ENCODE measurements around the gene TNNC2. TPM values are rescaled to one million over a fixed set of nuclear protein-coding genes. Genes with fewer than 3 reads are reported as not detected.

TNNC2 gene
- polyA plus RNA-seq, 1 experiment: 0.45 TPM

DNA sequence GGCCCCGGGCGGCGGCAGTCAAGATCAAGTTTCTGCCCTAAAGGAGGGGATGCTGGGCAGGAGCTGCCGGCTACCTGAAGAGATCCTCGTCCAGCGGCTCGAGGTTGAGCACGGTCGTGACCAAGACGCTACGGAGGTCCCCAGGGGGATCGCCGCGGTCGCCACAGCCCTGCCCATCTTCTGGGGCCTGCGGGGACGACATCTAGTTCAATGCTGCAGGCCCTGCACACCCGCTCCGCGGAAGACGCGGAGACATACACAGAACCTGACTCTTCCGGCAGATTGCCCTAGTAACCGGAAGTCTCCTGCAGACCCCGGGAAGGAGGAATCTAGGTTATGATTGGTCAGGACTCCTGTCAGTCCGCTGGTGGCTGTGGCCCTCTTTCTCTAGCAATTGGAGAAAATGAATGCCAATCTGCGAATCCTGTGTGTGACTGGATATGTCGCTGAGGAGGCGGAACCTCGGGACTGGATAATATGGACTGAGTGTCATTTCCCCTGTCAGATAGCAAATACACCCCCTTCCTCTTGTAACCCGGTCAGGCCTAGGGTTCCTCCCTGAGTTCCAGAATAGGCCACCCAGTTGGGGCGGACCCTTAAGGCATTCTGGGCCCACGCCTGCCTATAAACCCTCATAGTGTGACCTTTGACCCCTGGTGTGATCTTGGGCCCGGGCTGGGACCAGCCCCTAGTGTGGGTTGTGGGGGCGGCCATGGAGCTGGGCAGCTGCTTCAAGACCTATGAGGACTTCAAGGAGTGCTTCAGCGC, 30.2 kb upstream of the TNNC2 start, which contains the start of the genes ACOT8 and ZSWIM3:
Gene ACOT8, minus strand, starts transcription at position 279 of the 768 bp plus-strand sequence. Its CDS starts 77 bp downstream, at position 202.
Gene ZSWIM3, plus strand, starts transcription at position 501 of the 768 bp plus-strand sequence. Its CDS starts 212 bp downstream, at position 713.
- TF ChIP-seq CTCF (IDR thresholded peaks at IDR 0.05; ENCODE audit: low read depth, low read length): no peak
- peak within 1 kb of the TSS; percentile 39 for H3K27ac ChIP-seq (ENCODE audit: low read depth, low read length)
- no peaks in the 10 kb centered on the region for H3K9me3 ChIP-seq (ENCODE audit: control insufficient read depth, insufficient read depth, low read length)
- POLR2A ChIA-PET: interaction anchor here (0.8 to 1.4 kb wide), 2 partner anchors 16 to 24 kb away, joined by 4 to 6 read pairs; partner anchors contain the start of gene ZSWIM1
- peak; percentile 100 for DNase-seq (ENCODE audit: low read depth, low spot score)
- CTCF ChIA-PET: interaction anchor here (0.8 to 1.1 kb wide), 2 partner anchors 11 to 33 kb away, joined by 3 to 4 read pairs; partner anchors contain the start of gene NEURL2
- H3K4me3 ChIP-seq (ENCODE audit: low read depth, low read length): peak within 1 kb of the TSS; percentile 91
- H3K27me3 ChIP-seq (ENCODE audit: control insufficient read depth, insufficient read depth, low read length): no peaks in the 10 kb centered on the region

GRCh38 chr20:45853484-45853883, 26.4 kb upstream of the TNNC2 start:
- Histone ChIP-seq H3K27me3 (ENCODE audit: control insufficient read depth, insufficient read depth, low read length) (no peaks in the 10 kb centered on the region), H3K27ac (ENCODE audit: low read depth, low read length) (no peak overlapping the region), H3K4me3 (ENCODE audit: low read depth, low read length) (no peak overlapping the region), H3K9me3 (ENCODE audit: control insufficient read depth, insufficient read depth, low read length) (no peaks in the 10 kb centered on the region)
- DNase-seq (ENCODE audit: low read depth, low spot score): no peak
- CTCF ChIA-PET: no interaction called here
- POLR2A ChIA-PET: no interaction called here
- TF ChIP-seq CTCF (IDR thresholded peaks at IDR 0.05; ENCODE audit: low read depth, low read length): no peak

DNA sequence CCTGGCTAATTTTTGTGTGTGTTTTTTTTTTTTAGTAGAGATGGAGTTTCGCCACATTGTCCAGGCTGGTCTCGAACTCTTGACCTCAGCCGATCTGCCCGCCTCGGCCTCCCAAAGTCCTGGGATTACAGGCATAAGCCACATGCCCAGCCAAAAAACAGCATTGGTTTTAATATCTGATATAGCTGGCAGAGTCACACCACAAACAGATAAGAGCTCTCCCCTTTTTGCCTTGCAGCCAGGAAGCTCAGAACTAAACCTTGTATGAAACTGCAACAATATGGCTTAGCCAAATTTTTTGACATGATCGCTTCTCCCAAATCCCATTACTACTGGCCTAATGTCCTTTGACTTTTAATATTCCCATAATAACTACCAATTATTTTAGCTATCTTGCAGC, 25.2 kb upstream of the TNNC2 start:
- no peaks in the 10 kb centered on the region for H3K9me3 ChIP-seq (ENCODE audit: control insufficient read depth, insufficient read depth, low read length)
- no peak overlapping the region for H3K27ac ChIP-seq (ENCODE audit: low read depth, low read length)
- no peak for TF ChIP-seq CTCF (IDR thresholded peaks at IDR 0.05; ENCODE audit: low read depth, low read length)
- no peak overlapping the region for H3K4me3 ChIP-seq (ENCODE audit: low read depth, low read length)
- POLR2A ChIA-PET: interaction anchor here (0.5 kb wide), 1 partner anchor 9 kb away, joined by 3 read pairs; no protein-coding TSS in a partner anchor
- no peaks in the 10 kb centered on the region for H3K27me3 ChIP-seq (ENCODE audit: control insufficient read depth, insufficient read depth, low read length)
- CTCF ChIA-PET: no interaction called here
- no peak for DNase-seq (ENCODE audit: low read depth, low spot score)

GRCh38 chr20:45851501-45851900, 24.4 kb upstream of the TNNC2 start:
- POLR2A ChIA-PET: no interaction called here
- Histone ChIP-seq H3K27me3 (ENCODE audit: control insufficient read depth, insufficient read depth, low read length) (no peaks in the 10 kb centered on the region), H3K4me3 (ENCODE audit: low read depth, low read length) (no peak overlapping the region), H3K27ac (ENCODE audit: low read depth, low read length) (no peak overlapping the region), H3K9me3 (ENCODE audit: control insufficient read depth, insufficient read depth, low read length) (no peaks in the 10 kb centered on the region)
- TF ChIP-seq CTCF (IDR thresholded peaks at IDR 0.05; ENCODE audit: low read depth, low read length): no peak
- no peak for DNase-seq (ENCODE audit: low read depth, low spot score)
- CTCF ChIA-PET: no interaction called here

- no peaks in the 10 kb centered on the region for H3K27me3 ChIP-seq (ENCODE audit: control insufficient read depth, insufficient read depth, low read length)
- DNase-seq (ENCODE audit: low read depth, low spot score): no peak
- no peak overlapping the region for H3K4me3 ChIP-seq (ENCODE audit: low read depth, low read length)
- TF ChIP-seq CTCF (IDR thresholded peaks at IDR 0.05; ENCODE audit: low read depth, low read length): no peak
- no peak overlapping the region for H3K27ac ChIP-seq (ENCODE audit: low read depth, low read length)
- ChIA-PET POLR2A (no interaction called here), CTCF (no interaction called here)
- H3K9me3 ChIP-seq (ENCODE audit: control insufficient read depth, insufficient read depth, low read length): no peaks in the 10 kb centered on the region
Observed at GRCh38 chr20:45850926-45851325, 23.8 kb upstream of the TNNC2 start.
